Spleen (tissue), 7 donors: Measurements from ENCODE around the gene SLC35E4.

Source experiments
- POLR2A ChIP-seq, 3 donors: fragments of 450-650 bp; IDR thresholded peaks; one replicate each; pipeline ENCODE4 v1.5.1; 2017; ENCODE audit warnings: antibody characterized with exemption in 3 of 3, mild to moderate bottlenecking in 1 of 3
- POLR2AphosphoS5 ChIP-seq, 3 donors: sonication (generic); formaldehyde crosslinking; IDR thresholded peaks; one replicate each; pipeline ENCODE4 v1.5.1; 2017; ENCODE audit warnings: antibody characterized with exemption in 3 of 3
- TF ChIP-seq, protein P1 (sequence below), 11 experiments: fragments of 200-600 bp in 7 of 11; fragments of 450-650 bp in 4 of 11; sonication (generic) in 4 of 11; IDR thresholded peaks in 8 of 11; conservative IDR thresholded peaks in 3 of 11; 1 replicate in 7 of 11; 2 replicates in 4 of 11; pipeline versions ENCODE4 v1.4.0 to v1.8.0; 2016 to 2021; ENCODE audit warnings: antibody characterized with exemption in 11 of 11, inconsistent platforms in 4 of 11, mild to moderate bottlenecking in 1 of 11
- donor health status: DM: no; HTN: no; CAD: no; lungs with moderate emphysema.
- donor health status: DM: no; HTN: no; CAD: no.
- donor health status: DM: no; HTN: no; CAD: no.

DNA sequence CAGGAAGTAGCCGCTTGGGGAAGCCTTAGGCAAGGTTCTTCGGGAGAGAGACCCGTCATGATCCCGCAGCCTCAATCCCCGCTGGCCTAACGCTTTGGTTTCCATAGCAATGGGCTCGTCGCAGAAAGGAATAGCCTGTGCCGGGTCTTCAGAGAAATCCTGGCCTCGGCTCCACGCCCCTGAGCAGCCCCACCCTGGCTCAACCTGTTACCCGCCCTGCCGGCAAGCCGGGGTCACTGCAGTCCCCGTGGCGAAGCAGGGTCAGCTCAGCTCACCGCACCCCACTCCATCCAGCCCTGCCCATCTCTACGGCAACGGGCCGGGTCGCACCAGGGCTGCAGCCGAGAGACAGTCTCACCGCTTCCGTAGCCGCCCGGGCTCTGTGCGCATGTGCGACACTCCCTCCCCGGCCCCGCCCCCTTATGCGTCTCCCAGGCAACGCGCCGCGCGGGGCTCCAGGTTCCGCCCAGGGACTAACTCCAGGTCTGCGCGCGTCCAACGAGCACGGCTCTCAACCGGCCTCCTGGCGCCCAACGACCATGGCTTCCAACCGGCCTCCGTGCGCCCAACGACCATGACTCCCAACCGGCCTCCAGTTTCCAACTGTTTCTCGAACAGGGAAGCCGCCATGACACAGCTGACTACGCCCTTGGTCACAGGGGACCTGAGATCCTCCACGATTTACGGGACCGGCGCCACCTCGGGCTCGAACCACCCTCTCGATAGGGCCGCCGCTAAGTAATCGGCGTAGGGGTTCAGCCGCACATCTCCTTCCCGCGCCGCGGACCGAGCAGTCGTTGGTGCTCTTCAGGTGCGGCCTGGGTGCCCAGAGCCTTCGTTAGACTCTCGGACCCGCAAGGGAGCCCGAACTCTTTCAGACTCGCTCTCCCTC is 32.2 kb downstream of the SLC35E4 start, which contains the start of gene DUSP18:
- TF ChIP-seq, protein P1, sequence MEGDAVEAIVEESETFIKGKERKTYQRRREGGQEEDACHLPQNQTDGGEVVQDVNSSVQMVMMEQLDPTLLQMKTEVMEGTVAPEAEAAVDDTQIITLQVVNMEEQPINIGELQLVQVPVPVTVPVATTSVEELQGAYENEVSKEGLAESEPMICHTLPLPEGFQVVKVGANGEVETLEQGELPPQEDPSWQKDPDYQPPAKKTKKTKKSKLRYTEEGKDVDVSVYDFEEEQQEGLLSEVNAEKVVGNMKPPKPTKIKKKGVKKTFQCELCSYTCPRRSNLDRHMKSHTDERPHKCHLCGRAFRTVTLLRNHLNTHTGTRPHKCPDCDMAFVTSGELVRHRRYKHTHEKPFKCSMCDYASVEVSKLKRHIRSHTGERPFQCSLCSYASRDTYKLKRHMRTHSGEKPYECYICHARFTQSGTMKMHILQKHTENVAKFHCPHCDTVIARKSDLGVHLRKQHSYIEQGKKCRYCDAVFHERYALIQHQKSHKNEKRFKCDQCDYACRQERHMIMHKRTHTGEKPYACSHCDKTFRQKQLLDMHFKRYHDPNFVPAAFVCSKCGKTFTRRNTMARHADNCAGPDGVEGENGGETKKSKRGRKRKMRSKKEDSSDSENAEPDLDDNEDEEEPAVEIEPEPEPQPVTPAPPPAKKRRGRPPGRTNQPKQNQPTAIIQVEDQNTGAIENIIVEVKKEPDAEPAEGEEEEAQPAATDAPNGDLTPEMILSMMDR (IDR thresholded peaks at IDR 0.05 in 8 of 11, conservative IDR thresholded peaks at IDR 0.05 in 3 of 11): peak in 8 of 11 experiments; percentile 16 to 61 (median 52)
- TF ChIP-seq POLR2AphosphoS5 (IDR thresholded peaks at IDR 0.05): peak; percentile 84 to 92 (median 91)
- no peak for TF ChIP-seq POLR2A (IDR thresholded peaks at IDR 0.05)
